HEK293 (cell line): Measurements from ENCODE around the gene DYNC1LI1.

ENCODE experiments used
- SP2 ChIP-seq: fragments of 450-650 bp; formaldehyde crosslinking; IDR thresholded peaks from 2 replicates; pipeline ENCODE4 v1.5.1; 2016; ENCODE audit warnings: missing biosample characterization, missing genetic modification characterization
- YY1 ChIP-seq: fragments of 450-650 bp; formaldehyde crosslinking; IDR thresholded peaks from 2 replicates; pipeline ENCODE4 v1.5.1; 2018; ENCODE audit warnings: missing biosample characterization, missing genetic modification characterization
- ZNF157 ChIP-seq: fragments of 450-650 bp; formaldehyde crosslinking; IDR thresholded peaks from 2 replicates; pipeline ENCODE4 v1.5.1; 2016; ENCODE audit warnings: missing biosample characterization, missing genetic modification characterization
- ZNF184 ChIP-seq: fragments of 450-650 bp; IDR thresholded peaks from 2 replicates; pipeline ENCODE4 v1.5.1; 2018; ENCODE audit warnings: missing biosample characterization, mild to moderate bottlenecking, missing genetic modification characterization
- ZNF24 ChIP-seq: fragments of 450-650 bp; formaldehyde crosslinking; IDR thresholded peaks from 2 replicates; pipeline ENCODE4 v1.5.1; 2016; ENCODE audit warnings: missing biosample characterization, missing genetic modification characterization
- ZNF37A ChIP-seq: fragments of 450-650 bp; IDR thresholded peaks from 2 replicates; pipeline ENCODE4 v1.5.1; 2018; ENCODE audit warnings: missing biosample characterization, missing genetic modification characterization
- ZNF560 ChIP-seq: fragments of 450-650 bp; formaldehyde crosslinking; IDR thresholded peaks from 2 replicates; pipeline ENCODE4 v1.5.1; 2017; ENCODE audit warnings: missing biosample characterization, missing genetic modification characterization, borderline replicate concordance
- ZNF610 ChIP-seq: fragments of 450-650 bp; formaldehyde crosslinking; IDR thresholded peaks from 2 replicates; pipeline ENCODE4 v1.5.1; 2016; ENCODE audit warnings: missing biosample characterization, missing genetic modification characterization, borderline replicate concordance
- ZNF660 ChIP-seq: fragments of 450-650 bp; IDR thresholded peaks from 2 replicates; pipeline ENCODE4 v1.5.1; 2018; ENCODE audit warnings: missing biosample characterization, mild to moderate bottlenecking, missing genetic modification characterization
- TF ChIP-seq, protein P1 (sequence below): fragments of 450-650 bp; formaldehyde crosslinking; IDR thresholded peaks from 2 replicates; pipeline ENCODE4 v1.5.1; 2016; ENCODE audit warnings: missing biosample characterization, missing genetic modification characterization
- TF ChIP-seq, protein P2 (sequence below): fragments of 450-650 bp; formaldehyde crosslinking; IDR thresholded peaks from 2 replicates; pipeline ENCODE4 v1.5.1; 2016; ENCODE audit warnings: missing biosample characterization, missing genetic modification characterization
- TF ChIP-seq, protein P3 (sequence below): fragments of 450-650 bp; formaldehyde crosslinking; conservative IDR thresholded peaks from 2 replicates; pipeline ENCODE4 v1.5.1; 2016; ENCODE audit warnings: low read depth, missing biosample characterization, missing genetic modification characterization
- TF ChIP-seq, protein P4 (sequence below): IDR thresholded peaks from 2 replicates; pipeline ENCODE4 v1.6.1; 2011; ENCODE audit warnings: mild to moderate bottlenecking, low read depth, low read length, borderline replicate concordance
- TF ChIP-seq, protein P5 (sequence below): sonication (generic); formaldehyde crosslinking; IDR thresholded peaks from 2 replicates; pipeline ENCODE4 v1.8.1; 2022; ENCODE audit warnings: mild to moderate bottlenecking, moderate library complexity, missing genetic modification reagents

DNA sequence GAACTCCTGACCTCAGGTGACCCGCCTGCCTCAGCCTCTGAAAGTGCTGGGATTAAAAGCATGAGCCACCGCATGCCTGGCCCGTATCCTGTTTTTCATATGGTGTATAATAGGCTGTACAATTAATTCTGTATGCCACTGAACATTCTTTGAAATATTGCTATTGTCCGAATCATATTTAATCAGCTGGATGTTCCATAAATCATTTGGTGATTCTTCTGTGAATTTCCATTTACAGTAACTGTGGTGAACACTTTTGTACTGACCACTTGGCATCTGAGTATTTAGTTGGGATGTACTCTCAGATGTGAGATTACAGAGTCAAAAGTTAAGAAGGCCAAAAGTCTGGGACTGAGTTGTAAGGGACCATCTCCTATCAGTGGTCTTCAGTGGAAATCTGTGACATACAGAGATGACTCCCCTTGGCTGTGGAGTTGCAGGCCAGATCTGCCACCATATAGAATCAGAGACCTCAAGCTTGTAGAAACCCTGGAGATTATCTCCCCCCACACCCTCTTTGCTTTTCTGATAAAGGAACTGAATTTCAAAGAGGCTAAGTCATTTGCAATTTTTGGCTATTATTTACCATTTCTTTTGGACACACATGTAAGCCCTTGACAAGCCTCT, 25.7 kb upstream of the DYNC1LI1 start:
- TF ChIP-seq, protein P1, sequence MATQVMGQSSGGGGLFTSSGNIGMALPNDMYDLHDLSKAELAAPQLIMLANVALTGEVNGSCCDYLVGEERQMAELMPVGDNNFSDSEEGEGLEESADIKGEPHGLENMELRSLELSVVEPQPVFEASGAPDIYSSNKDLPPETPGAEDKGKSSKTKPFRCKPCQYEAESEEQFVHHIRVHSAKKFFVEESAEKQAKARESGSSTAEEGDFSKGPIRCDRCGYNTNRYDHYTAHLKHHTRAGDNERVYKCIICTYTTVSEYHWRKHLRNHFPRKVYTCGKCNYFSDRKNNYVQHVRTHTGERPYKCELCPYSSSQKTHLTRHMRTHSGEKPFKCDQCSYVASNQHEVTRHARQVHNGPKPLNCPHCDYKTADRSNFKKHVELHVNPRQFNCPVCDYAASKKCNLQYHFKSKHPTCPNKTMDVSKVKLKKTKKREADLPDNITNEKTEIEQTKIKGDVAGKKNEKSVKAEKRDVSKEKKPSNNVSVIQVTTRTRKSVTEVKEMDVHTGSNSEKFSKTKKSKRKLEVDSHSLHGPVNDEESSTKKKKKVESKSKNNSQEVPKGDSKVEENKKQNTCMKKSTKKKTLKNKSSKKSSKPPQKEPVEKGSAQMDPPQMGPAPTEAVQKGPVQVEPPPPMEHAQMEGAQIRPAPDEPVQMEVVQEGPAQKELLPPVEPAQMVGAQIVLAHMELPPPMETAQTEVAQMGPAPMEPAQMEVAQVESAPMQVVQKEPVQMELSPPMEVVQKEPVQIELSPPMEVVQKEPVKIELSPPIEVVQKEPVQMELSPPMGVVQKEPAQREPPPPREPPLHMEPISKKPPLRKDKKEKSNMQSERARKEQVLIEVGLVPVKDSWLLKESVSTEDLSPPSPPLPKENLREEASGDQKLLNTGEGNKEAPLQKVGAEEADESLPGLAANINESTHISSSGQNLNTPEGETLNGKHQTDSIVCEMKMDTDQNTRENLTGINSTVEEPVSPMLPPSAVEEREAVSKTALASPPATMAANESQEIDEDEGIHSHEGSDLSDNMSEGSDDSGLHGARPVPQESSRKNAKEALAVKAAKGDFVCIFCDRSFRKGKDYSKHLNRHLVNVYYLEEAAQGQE (tag by site-specific recombination): no peak
- TF ChIP-seq ZNF157: no peak
- TF ChIP-seq ZNF184: no peak
- TF ChIP-seq, protein P2, sequence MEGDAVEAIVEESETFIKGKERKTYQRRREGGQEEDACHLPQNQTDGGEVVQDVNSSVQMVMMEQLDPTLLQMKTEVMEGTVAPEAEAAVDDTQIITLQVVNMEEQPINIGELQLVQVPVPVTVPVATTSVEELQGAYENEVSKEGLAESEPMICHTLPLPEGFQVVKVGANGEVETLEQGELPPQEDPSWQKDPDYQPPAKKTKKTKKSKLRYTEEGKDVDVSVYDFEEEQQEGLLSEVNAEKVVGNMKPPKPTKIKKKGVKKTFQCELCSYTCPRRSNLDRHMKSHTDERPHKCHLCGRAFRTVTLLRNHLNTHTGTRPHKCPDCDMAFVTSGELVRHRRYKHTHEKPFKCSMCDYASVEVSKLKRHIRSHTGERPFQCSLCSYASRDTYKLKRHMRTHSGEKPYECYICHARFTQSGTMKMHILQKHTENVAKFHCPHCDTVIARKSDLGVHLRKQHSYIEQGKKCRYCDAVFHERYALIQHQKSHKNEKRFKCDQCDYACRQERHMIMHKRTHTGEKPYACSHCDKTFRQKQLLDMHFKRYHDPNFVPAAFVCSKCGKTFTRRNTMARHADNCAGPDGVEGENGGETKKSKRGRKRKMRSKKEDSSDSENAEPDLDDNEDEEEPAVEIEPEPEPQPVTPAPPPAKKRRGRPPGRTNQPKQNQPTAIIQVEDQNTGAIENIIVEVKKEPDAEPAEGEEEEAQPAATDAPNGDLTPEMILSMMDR: no peak
- TF ChIP-seq, protein P3, sequence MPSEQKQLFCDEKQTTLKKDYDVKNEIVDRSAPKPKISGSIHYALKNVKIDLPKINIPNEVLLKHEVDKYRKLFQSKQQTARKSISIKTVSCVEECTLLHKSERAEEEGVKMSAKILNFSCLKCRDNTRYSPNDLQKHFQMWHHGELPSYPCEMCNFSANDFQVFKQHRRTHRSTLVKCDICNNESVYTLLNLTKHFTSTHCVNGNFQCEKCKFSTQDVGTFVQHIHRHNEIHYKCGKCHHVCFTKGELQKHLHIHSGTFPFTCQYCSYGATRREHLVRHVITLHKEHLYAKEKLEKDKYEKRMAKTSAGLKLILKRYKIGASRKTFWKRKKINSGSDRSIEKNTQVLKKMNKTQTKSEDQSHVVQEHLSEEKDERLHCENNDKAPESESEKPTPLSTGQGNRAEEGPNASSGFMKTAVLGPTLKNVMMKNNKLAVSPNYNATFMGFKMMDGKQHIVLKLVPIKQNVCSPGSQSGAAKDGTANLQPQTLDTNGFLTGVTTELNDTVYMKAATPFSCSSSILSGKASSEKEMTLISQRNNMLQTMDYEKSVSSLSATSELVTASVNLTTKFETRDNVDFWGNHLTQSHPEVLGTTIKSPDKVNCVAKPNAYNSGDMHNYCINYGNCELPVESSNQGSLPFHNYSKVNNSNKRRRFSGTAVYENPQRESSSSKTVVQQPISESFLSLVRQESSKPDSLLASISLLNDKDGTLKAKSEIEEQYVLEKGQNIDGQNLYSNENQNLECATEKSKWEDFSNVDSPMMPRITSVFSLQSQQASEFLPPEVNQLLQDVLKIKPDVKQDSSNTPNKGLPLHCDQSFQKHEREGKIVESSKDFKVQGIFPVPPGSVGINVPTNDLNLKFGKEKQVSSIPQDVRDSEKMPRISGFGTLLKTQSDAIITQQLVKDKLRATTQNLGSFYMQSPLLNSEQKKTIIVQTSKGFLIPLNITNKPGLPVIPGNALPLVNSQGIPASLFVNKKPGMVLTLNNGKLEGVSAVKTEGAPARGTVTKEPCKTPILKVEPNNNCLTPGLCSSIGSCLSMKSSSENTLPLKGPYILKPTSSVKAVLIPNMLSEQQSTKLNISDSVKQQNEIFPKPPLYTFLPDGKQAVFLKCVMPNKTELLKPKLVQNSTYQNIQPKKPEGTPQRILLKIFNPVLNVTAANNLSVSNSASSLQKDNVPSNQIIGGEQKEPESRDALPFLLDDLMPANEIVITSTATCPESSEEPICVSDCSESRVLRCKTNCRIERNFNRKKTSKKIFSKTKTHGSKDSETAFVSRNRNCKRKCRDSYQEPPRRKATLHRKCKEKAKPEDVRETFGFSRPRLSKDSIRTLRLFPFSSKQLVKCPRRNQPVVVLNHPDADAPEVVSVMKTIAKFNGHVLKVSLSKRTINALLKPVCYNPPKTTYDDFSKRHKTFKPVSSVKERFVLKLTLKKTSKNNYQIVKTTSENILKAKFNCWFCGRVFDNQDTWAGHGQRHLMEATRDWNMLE (tag by site-specific recombination): no peak
- no peak for TF ChIP-seq ZNF660 (tag by site-specific recombination)
- TF ChIP-seq YY1 (tag by site-specific recombination): no peak
- no peak for TF ChIP-seq ZNF610
- no peak for TF ChIP-seq ZNF24
- TF ChIP-seq, protein P4, sequence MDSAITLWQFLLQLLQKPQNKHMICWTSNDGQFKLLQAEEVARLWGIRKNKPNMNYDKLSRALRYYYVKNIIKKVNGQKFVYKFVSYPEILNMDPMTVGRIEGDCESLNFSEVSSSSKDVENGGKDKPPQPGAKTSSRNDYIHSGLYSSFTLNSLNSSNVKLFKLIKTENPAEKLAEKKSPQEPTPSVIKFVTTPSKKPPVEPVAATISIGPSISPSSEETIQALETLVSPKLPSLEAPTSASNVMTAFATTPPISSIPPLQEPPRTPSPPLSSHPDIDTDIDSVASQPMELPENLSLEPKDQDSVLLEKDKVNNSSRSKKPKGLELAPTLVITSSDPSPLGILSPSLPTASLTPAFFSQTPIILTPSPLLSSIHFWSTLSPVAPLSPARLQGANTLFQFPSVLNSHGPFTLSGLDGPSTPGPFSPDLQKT: no peak
- no peak for TF ChIP-seq SP2 (tag by site-specific recombination)
- TF ChIP-seq ZNF560 (tag by site-specific recombination): no peak
- TF ChIP-seq ZNF37A (tag by site-specific recombination): no peak
- TF ChIP-seq, protein P5, sequence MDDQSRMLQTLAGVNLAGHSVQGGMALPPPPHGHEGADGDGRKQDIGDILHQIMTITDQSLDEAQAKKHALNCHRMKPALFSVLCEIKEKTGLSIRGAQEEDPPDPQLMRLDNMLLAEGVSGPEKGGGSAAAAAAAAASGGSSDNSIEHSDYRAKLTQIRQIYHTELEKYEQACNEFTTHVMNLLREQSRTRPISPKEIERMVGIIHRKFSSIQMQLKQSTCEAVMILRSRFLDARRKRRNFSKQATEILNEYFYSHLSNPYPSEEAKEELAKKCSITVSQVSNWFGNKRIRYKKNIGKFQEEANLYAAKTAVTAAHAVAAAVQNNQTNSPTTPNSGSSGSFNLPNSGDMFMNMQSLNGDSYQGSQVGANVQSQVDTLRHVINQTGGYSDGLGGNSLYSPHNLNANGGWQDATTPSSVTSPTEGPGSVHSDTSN (CRISPR knock-in tag): no peak
